ENCODE data around the gene NFE2L1. TPM values are rescaled to one million over a fixed set of nuclear protein-coding genes. Genes with fewer than 3 reads are reported as not detected.

NFE2L1 gene
- polyA plus RNA-seq, 2 of the 4 experiments (the other 2 are of a cell fraction): 108 to 283 TPM

DNA sequence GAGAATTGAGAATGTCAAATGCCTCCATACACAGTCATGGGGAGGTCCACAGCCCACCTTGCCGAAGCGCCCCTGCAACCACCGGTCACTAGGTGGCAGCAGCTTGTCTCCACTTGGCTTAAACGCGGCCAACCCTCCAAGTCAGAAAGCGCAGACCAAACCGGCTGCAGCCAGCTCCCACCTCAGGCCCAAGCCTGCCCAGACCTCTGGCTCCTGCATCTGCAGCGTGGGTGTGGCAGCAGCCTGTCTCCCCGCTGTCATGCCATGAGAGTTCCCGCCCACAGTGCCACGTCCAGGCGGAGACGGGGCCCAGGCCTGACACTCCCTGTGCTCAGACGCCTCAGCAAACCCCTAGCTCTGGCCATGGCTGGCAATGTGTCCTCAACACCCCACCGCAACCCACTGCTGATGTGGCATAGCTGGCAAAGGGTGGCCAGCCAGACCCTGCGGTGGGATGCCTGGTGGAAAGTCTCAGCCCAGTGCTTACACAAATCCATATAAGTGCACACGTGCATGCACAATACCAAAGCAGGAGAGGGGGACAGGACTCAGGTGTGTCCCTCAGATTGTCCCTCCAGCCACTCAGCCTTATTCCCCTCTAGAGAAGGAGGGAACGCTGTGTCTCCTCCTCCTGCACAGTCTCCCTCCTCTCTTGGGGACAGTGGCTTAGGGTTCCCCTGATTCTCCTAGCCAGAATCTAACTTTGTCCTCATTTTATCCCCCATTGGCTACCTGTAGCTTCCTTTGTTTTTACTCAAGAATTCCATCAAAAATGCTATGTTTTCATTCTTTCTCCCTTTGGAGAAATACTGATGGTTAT is 21.4 kb upstream of the NFE2L1 start (continued):
- TF ChIP-seq, protein P1, sequence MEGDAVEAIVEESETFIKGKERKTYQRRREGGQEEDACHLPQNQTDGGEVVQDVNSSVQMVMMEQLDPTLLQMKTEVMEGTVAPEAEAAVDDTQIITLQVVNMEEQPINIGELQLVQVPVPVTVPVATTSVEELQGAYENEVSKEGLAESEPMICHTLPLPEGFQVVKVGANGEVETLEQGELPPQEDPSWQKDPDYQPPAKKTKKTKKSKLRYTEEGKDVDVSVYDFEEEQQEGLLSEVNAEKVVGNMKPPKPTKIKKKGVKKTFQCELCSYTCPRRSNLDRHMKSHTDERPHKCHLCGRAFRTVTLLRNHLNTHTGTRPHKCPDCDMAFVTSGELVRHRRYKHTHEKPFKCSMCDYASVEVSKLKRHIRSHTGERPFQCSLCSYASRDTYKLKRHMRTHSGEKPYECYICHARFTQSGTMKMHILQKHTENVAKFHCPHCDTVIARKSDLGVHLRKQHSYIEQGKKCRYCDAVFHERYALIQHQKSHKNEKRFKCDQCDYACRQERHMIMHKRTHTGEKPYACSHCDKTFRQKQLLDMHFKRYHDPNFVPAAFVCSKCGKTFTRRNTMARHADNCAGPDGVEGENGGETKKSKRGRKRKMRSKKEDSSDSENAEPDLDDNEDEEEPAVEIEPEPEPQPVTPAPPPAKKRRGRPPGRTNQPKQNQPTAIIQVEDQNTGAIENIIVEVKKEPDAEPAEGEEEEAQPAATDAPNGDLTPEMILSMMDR (IDR thresholded peaks at IDR 0.05): peak; percentile 95
- TF ChIP-seq RAD21 (conservative IDR thresholded peaks at IDR 0.05 in 1 of 2, IDR thresholded peaks at IDR 0.05 in 1 of 2) (peak; percentile 84 to 87), SMC3 (IDR thresholded peaks at IDR 0.05) (peak; percentile 93), MAFK (IDR thresholded peaks at IDR 0.05; ENCODE audit: partially characterized antibody) (no peak), JUN (IDR thresholded peaks at IDR 0.05) (0 out of 5 replicates have a peak, but pooled peaks of 1 of the 2 experiments have one; percentile 34), MYC (IDR thresholded peaks at IDR 0.05; ENCODE audit: borderline replicate concordance, low read length) (no peak), RFX5 (IDR thresholded peaks at IDR 0.05) (no peak), CHD2 (IDR thresholded peaks at IDR 0.05; ENCODE audit: low read length, partially characterized antibody) (peak; percentile 25), KDM1A (IDR thresholded peaks at IDR 0.05; ENCODE audit: low read depth) (no peak), HEYL (CRISPR knock-in tag; IDR thresholded peaks at IDR 0.05) (no peak), CBX8 (IDR thresholded peaks at IDR 0.05) (no peak), MAZ (IDR thresholded peaks at IDR 0.05; ENCODE audit: borderline replicate concordance, low read depth, low read length) (0 out of 2 replicates have a peak, but pooled peaks have one; percentile 48), HDAC2 (IDR thresholded peaks at IDR 0.05) (no peak), RARB (CRISPR knock-in tag; IDR thresholded peaks at IDR 0.05) (no peak), RCOR1 (IDR thresholded peaks at IDR 0.05; ENCODE audit: low read depth, low read length) (no peak), ZNF302 (CRISPR knock-in tag; IDR thresholded peaks at IDR 0.05) (no peak), CHD4 (IDR thresholded peaks at IDR 0.05; ENCODE audit: borderline replicate concordance) (no peak), SREBF2 (IDR thresholded peaks at IDR 0.05) (no peak), CEBPB (IDR thresholded peaks at IDR 0.05) (no peak), JUNB (IDR thresholded peaks at IDR 0.05) (no peak), FOXS1 (CRISPR knock-in tag; IDR thresholded peaks at IDR 0.05) (no peak), FOSL2 (IDR thresholded peaks at IDR 0.05) (no peak), FOSL2 (CRISPR knock-in tag; IDR thresholded peaks at IDR 0.05) (no peak)
- TF ChIP-seq, protein P2, sequence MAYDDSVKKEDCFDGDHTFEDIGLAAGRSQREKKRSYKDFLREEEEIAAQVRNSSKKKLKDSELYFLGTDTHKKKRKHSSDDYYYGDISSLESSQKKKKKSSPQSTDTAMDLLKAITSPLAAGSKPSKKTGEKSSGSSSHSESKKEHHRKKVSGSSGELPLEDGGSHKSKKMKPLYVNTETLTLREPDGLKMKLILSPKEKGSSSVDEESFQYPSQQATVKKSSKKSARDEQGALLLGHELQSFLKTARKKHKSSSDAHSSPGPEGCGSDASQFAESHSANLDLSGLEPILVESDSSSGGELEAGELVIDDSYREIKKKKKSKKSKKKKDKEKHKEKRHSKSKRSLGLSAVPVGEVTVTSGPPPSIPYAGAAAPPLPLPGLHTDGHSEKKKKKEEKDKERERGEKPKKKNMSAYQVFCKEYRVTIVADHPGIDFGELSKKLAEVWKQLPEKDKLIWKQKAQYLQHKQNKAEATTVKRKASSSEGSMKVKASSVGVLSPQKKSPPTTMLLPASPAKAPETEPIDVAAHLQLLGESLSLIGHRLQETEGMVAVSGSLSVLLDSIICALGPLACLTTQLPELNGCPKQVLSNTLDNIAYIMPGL (CRISPR knock-in tag; IDR thresholded peaks at IDR 0.05; ENCODE audit: borderline replicate concordance): no peak
- TF ChIP-seq, protein P3, sequence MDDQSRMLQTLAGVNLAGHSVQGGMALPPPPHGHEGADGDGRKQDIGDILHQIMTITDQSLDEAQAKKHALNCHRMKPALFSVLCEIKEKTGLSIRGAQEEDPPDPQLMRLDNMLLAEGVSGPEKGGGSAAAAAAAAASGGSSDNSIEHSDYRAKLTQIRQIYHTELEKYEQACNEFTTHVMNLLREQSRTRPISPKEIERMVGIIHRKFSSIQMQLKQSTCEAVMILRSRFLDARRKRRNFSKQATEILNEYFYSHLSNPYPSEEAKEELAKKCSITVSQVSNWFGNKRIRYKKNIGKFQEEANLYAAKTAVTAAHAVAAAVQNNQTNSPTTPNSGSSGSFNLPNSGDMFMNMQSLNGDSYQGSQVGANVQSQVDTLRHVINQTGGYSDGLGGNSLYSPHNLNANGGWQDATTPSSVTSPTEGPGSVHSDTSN (IDR thresholded peaks at IDR 0.05): no peak

All from A549 (cell line).